Heart left ventricle (tissue), 16 donors: ENCODE measurements around the gene COMMD9. TPM values are rescaled to one million over a fixed set of nuclear protein-coding genes. Genes with fewer than 3 reads are reported as not detected.

Source experiments
- ATAC-seq, 4 donors: fragments of 200-7000 bp; cut with Tn5 transposase; one replicate each; pipeline ENCODE4 v1.9.1; 2020 to 2022; ENCODE audit warnings: moderate library complexity in 4 of 4, mild to moderate bottlenecking in 3 of 4, moderate number of reproducible peaks in 1 of 4
- DNase-seq, 5 donors: peaks; one replicate each; pipeline ENCODE4 v3.0.0-alpha.2; 2020
- H3K27ac ChIP-seq, 12 donors: fragments of 200-600 bp; sonication (generic) in 4 of 12; one replicate each; pipeline versions ENCODE4 v1.5.0 to v1.8.0; 2016 to 2022; ENCODE audit warnings: mild to moderate bottlenecking in 2 of 12
- H3K27me3 ChIP-seq, 9 donors: fragments of 200-600 bp; sonication (generic) in 2 of 9; one replicate each; pipeline versions ENCODE4 v1.5.1 to v1.8.0; 2016 to 2022; ENCODE audit warnings: mild to moderate bottlenecking in 3 of 9
- H3K36me3 ChIP-seq, 9 donors: fragments of 200-600 bp; sonication (generic) in 2 of 9; one replicate each; pipeline versions ENCODE4 v1.5.0 to v1.8.0; 2018 to 2022; ENCODE audit warnings: mild to moderate bottlenecking in 2 of 9
- H3K4me1 ChIP-seq, 12 donors: fragments of 200-600 bp; sonication (generic) in 4 of 12; one replicate each; pipeline versions ENCODE4 v1.5.0 to v1.8.0; 2016 to 2022; ENCODE audit warnings: mild to moderate bottlenecking in 3 of 12
- H3K4me3 ChIP-seq, 12 donors: fragments of 200-600 bp; sonication (generic) in 4 of 12; one replicate each; pipeline versions ENCODE4 v1.5.0 to v1.8.0; 2017 to 2022; ENCODE audit warnings: mild to moderate bottlenecking in 9 of 12, moderate library complexity in 4 of 12
- H3K9me3 ChIP-seq, 12 donors: fragments of 200-600 bp; sonication (generic) in 4 of 12; one replicate each; pipeline versions ENCODE4 v1.5.0 to v1.8.0; 2016 to 2022; ENCODE audit warnings: mild to moderate bottlenecking in 1 of 12
- POLR2A ChIP-seq, 2 donors: fragments of 450-650 bp; IDR thresholded peaks; one replicate each; pipeline ENCODE4 v1.6.1; 2017; ENCODE audit warnings: antibody characterized with exemption in 2 of 2, mild to moderate bottlenecking in 2 of 2, moderate library complexity in 2 of 2
- WGBS, 4 donors: extraction: QIAGEN DNeasy Blood & Tissue Kit in 2 of 4; methylation state at CpG; one replicate each; pipeline versions ENCODE4 v1.1.5 to v1.1.7; 2013 to 2018; 5-methylcytosine and 5-hydroxymethylcytosine counted together
- intact Hi-C, 10 donors: fragments of 100-400 bp; cut with DNase I; formaldehyde crosslinking; loops; one replicate each; pipeline versions ENCODE4 v1.11.1 to v1.14.2; 2022
- polyA plus RNA-seq, 2 donors: library from polyadenylated mRNA; stranded (reverse); fragments of 200-250 nt; gene quantifications; one replicate each; pipeline ENCODE4 v1.2.3, GENCODE V29; 2013
- total RNA-seq, 9 donors: library from RNA; depleted of rRNA in 2 of 9; stranded (reverse); fragments of >200 nt in 2 of 9; fragmentation: NEBNext Ultra II Directional in 3 of 9; extraction: Animal tissue kit (Norgen Biotek cat#: 25700) in 3 of 9; gene quantifications; one replicate each; pipeline versions ENCODE4 v1.1.0 to v1.2.4, GENCODE V29; 2016 to 2023
- TF ChIP-seq, protein P1 (sequence below), 12 donors: fragments of 200-600 bp; sonication (generic) in 4 of 12; IDR thresholded peaks; one replicate each; pipeline versions ENCODE4 v1.5.0 to v1.8.0; 2018 to 2022; ENCODE audit warnings: antibody characterized with exemption in 12 of 12, mild to moderate bottlenecking in 5 of 12
- donor health status: ischemic (EF 13 %, LVEDD 7.1; RV severe dilation, severe dysfunction).
- donor health status: healthy with polysubstance abuse.
- donor health status: DM: no; HTN: yes; CAD: no.
- donor health status: DM: no; HTN: no; CAD: no.
- donor health status: ischemic (EF 25% LVEDD 6.9; RV normal size, moderate dysfunction).
- donor health status: ischemic (EF 25% LVEDD 5.7; RV mildly dilated, moderate dysfunction).
- donor health status: healthy.
- donor health status: DM: yes; HTN: yes; CAD: no.
- donor health status: ischemic (EF 35%, LVEDD 5.7; RV mildly dilated, moderate dysfunction).
- donor health status: nonischemic (EF 11% LVEDD 7.7; RV severe dilation, severe dysfunction).
- donor health status: DM: yes; HTN: yes; CAD: no.
- donor health status: PGD.
- donor health status: ischemic (EF 29% LVEDD 5.4; RV normal size, mild dysfunction).
- donor health status: nonischemic (EF 23%, LVEDD 6.1; RV moderate dilation, normal function).

COMMD9 gene
- total and polyA plus RNA-seq, 11 donors: 39.0 to 92.4 (median 51.6) TPM

DNA sequence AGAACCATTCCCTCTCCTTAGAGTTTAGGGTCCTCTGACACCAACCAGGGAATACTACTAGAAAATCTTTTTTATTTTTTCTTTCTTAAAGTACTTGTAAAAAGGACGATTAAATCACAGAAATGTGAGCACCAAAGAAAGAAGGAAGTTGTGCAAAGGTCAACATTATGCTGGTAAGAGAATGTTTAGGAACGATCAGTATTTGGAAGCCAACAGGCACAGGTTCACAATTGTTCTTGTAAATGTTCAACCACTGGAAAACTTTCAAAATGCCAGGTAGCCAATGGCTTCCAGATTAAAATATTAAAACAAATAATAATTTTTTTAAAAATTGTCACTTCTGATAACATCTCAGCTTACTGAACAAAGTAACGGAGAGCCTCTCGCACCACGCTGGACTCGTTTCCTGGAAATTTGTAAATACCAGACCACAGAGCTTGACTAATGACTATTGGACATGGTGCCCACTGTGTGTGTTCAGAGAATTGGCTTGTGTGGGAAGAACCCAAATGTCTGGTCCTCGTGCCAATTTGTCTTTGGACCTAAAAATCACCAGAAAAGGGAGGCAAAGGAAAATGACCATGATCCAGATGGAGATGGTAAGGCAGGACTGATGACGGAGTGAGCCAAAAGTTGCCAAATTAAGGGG is 20.8 kb downstream of the COMMD9 start:
- DNase-seq (no peak), ATAC-seq (no peak)
- TF ChIP-seq, protein P1, sequence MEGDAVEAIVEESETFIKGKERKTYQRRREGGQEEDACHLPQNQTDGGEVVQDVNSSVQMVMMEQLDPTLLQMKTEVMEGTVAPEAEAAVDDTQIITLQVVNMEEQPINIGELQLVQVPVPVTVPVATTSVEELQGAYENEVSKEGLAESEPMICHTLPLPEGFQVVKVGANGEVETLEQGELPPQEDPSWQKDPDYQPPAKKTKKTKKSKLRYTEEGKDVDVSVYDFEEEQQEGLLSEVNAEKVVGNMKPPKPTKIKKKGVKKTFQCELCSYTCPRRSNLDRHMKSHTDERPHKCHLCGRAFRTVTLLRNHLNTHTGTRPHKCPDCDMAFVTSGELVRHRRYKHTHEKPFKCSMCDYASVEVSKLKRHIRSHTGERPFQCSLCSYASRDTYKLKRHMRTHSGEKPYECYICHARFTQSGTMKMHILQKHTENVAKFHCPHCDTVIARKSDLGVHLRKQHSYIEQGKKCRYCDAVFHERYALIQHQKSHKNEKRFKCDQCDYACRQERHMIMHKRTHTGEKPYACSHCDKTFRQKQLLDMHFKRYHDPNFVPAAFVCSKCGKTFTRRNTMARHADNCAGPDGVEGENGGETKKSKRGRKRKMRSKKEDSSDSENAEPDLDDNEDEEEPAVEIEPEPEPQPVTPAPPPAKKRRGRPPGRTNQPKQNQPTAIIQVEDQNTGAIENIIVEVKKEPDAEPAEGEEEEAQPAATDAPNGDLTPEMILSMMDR (IDR thresholded peaks at IDR 0.05): no peak
- no peak for TF ChIP-seq POLR2A (IDR thresholded peaks at IDR 0.05)
- Histone ChIP-seq H3K9me3 (peaks cover 0 to 11% (median 0%) of the 10 kb centered on the region in 12 donors), H3K4me1 (peaks cover 0 to 3% (median 0%) of the 10 kb centered on the region in 12 donors), H3K27ac (no peak overlapping the region), H3K27me3 (peaks cover 0 to 3% (median 0%) of the 10 kb centered on the region in 9 donors), H3K36me3 (peaks cover 0 to 31% (median 29%) of the 10 kb centered on the region in 9 donors), H3K4me3 (no peak overlapping the region)
- WGBS, 4 donors: 78 to 87% (median 86%) methylated on average over 8 of the region's 8 CpGs
- intact Hi-C loops: loop anchor here (5.0 to 10.0 kb wide), 8 partner anchors 134 to 784 kb away; partner anchors contain the start of gene FJX1 (in 1 of the 10)

DNA sequence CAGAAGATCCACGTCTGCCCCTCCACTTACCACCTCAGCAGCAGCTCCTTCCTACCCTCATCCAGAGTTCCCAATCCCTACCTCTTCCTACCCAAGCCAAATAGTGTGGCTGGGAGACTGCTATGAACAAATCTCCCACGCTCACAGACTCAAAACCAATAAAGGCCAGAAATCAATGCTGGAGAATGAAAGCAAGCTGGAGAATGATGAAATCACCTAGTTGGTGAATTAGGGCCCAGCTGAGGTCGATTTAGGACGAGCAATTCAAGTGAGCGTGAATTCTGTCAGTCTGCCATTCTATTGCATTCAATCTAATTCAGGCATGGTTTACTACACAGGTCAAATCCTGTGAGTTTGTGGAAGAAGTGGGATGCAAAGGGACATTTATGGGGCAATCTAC is 22.5 kb downstream of the COMMD9 start:
- 64 to 69% (median 67%) methylated on average over 5 of the region's 5 CpGs for WGBS, 4 donors
- ATAC-seq: no peak
- no peak for TF ChIP-seq POLR2A (IDR thresholded peaks at IDR 0.05)
- TF ChIP-seq, protein P1 (IDR thresholded peaks at IDR 0.05): no peak

DNA sequence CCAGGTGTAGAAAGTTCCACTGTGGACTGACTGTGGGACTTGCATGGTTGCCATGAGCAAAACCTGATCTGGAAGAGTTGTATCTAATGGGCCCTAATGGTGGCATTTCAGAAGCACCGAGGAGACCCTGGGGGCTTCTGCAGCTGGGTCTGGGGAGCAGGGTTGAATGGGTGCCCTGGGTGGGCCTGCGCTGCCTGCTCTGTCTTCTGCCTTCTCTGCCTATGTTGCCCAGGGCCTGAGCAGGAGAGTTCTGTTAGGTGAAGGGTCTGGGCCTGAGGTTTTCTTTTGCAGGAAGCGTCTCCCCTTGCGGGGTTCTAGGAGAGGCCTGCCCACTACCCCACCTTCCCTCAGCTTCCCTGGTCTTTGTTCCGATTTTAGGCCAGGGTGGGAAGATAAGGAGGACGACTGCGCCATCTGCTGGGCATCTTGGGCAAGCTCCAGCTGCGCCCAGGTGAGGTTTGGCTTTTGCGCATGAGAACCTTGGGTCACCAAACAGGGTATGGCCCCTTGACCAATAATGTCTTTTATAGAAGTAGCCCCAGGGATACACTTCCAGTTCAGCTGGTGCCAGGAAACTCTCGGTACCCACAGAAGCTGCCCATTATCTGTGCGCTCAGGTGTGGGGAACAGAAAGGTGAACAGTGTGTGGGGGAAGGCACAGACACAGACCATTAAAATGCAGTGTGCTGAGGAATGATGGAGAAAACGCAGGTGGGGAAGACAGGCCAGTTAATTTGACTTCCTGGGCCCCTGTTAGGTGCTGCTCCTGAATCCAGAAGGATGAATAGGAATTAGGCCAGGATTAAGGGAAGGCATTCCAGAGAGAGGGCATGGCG is 23.2 kb downstream of the COMMD9 start:
- WGBS, 4 donors: 31 to 73% (median 35%) methylated on average over 5 to 13 of the region's 13 CpGs
- peaks cover 0 to 7% (median 4%) of the 10 kb centered on the region in 9 donors for H3K36me3 ChIP-seq
- DNase-seq: peak; percentile 16 to 72 (median 44)
- H3K9me3 ChIP-seq: no peaks in the 10 kb centered on the region
- H3K27me3 ChIP-seq: peaks cover 0 to 7% (median 0%) of the 10 kb centered on the region in 9 donors
- H3K4me3 ChIP-seq: no peak overlapping the region
- no peak overlapping the region for H3K27ac ChIP-seq
- TF ChIP-seq, protein P1 (IDR thresholded peaks at IDR 0.05): peak; percentile 63 to 84 (median 74)
- no peak for TF ChIP-seq POLR2A (IDR thresholded peaks at IDR 0.05)
- intact Hi-C loops: loop anchor here (1.0 to 10.0 kb wide), 10 partner anchors 131 to 781 kb away; partner anchors contain the start of gene FJX1 (in 1 of the 10)
- peak; percentile 34 to 76 (median 72) for ATAC-seq
- peaks cover 0 to 3% (median 0%) of the 10 kb centered on the region in 12 donors for H3K4me1 ChIP-seq

More for the DNA sequence above, 22.5 kb downstream of the COMMD9 start:
- Histone ChIP-seq H3K36me3 (peaks cover 0 to 14% (median 12%) of the 10 kb centered on the region in 9 donors), H3K27ac (no peak overlapping the region), H3K4me3 (no peak overlapping the region), H3K4me1 (peaks cover 0 to 3% (median 0%) of the 10 kb centered on the region in 12 donors), H3K9me3 (no peaks in the 10 kb centered on the region), H3K27me3 (peaks cover 0 to 7% (median 0%) of the 10 kb centered on the region in 9 donors)
- no peak for DNase-seq
- intact Hi-C loops: loop anchor here (1.0 to 10.0 kb wide), 10 partner anchors 132 to 782 kb away; partner anchors contain the start of gene FJX1 (in 1 of the 10)
